Liver (tissue), 9 donors: ENCODE data around the gene CREB5. TPM values are rescaled to one million over a fixed set of nuclear protein-coding genes. Genes with fewer than 3 reads are reported as not detected.

Experiments
- DNase-seq: peaks from one replicate; pipeline ENCODE4 v3.0.0-alpha.2; 2017; ENCODE audit warnings: low spot score
- H3K27ac ChIP-seq, 2 donors: one replicate each; pipeline ENCODE4 v1.7.0; 2013; ENCODE audit warnings: inconsistent platforms in 2 of 2, low read length in 2 of 2, control low read depth in 1 of 2, low read depth in 1 of 2, mild to moderate bottlenecking in 1 of 2
- H3K27me3 ChIP-seq, 4 donors: one replicate each; pipeline versions ENCODE4 v1.6.1 to v1.7.0; 2013; ENCODE audit warnings: low read length in 3 of 4, inconsistent platforms in 1 of 4, mild to moderate bottlenecking in 1 of 4, moderate library complexity in 1 of 4; ENCODE audit not compliant: control insufficient read depth in 4 of 4, insufficient read depth in 4 of 4
- H3K36me3 ChIP-seq, 4 donors: one replicate each; pipeline versions ENCODE4 v1.6.1 to v1.7.0; 2013; ENCODE audit warnings: low read length in 3 of 4, mild to moderate bottlenecking in 3 of 4, low read depth in 1 of 4, moderate library complexity in 1 of 4; ENCODE audit not compliant: control insufficient read depth in 4 of 4, insufficient read depth in 3 of 4
- H3K4me1 ChIP-seq, 4 donors: one replicate each; pipeline versions ENCODE4 v1.6.1 to v1.7.0; 2013; ENCODE audit warnings: low read length in 3 of 4, mild to moderate bottlenecking in 3 of 4, moderate library complexity in 1 of 4; ENCODE audit not compliant: control insufficient read depth in 4 of 4, insufficient read depth in 4 of 4
- H3K4me3 ChIP-seq, 3 donors: one replicate each; pipeline versions ENCODE4 v1.6.1 to v1.7.0; 2013; ENCODE audit warnings: low read length in 3 of 3, control low read depth in 1 of 3, low read depth in 1 of 3, mild to moderate bottlenecking in 1 of 3
- H3K9ac ChIP-seq, 2 donors: one replicate each; pipeline ENCODE4 v1.7.0; 2013; ENCODE audit warnings: low read length in 2 of 2, mild to moderate bottlenecking in 2 of 2, moderate library complexity in 2 of 2, control low read depth in 1 of 2, low read depth in 1 of 2
- H3K9me3 ChIP-seq, 4 donors: one replicate each; pipeline versions ENCODE4 v1.6.1 to v1.7.0; 2013; ENCODE audit warnings: low read length in 3 of 4; ENCODE audit not compliant: control insufficient read depth in 4 of 4
- CTCF ChIP-seq: fragments of 150-350 bp; IDR thresholded peaks from 2 replicates; pipeline ENCODE4 v1.5.1; 2017; ENCODE audit warnings: improper control_type of control experiment, low read depth, low read length; ENCODE audit not compliant: missing input control
- EGR1 ChIP-seq, 2 donors: IDR thresholded peaks; 2 replicates each; pipeline ENCODE4 v1.6.1; 2016 to 2018; ENCODE audit warnings: antibody characterized with exemption in 2 of 2, low read depth in 2 of 2
- FOXA1 ChIP-seq: IDR thresholded peaks from 2 replicates; pipeline ENCODE4 v1.6.1; 2016; ENCODE audit warnings: antibody characterized with exemption
- FOXA2 ChIP-seq: IDR thresholded peaks from 2 replicates; pipeline ENCODE4 v1.6.1; 2016; ENCODE audit warnings: antibody characterized with exemption
- GABPA ChIP-seq, 2 donors: IDR thresholded peaks in 1 of 2; conservative IDR thresholded peaks in 1 of 2; 2 replicates each; pipeline ENCODE4 v1.6.1; 2016; ENCODE audit warnings: antibody characterized with exemption in 2 of 2, mild to moderate bottlenecking in 1 of 2, moderate library complexity in 1 of 2
- HNF4A ChIP-seq, 2 donors: conservative IDR thresholded peaks; 2 replicates each; pipeline ENCODE4 v1.6.1; 2016; ENCODE audit warnings: antibody characterized with exemption in 2 of 2, mild to moderate bottlenecking in 2 of 2
- MAX ChIP-seq: IDR thresholded peaks from 2 replicates; pipeline ENCODE4 v1.6.1; 2016; ENCODE audit warnings: antibody characterized with exemption
- NR2F2 ChIP-seq: IDR thresholded peaks from 2 replicates; pipeline ENCODE4 v1.6.1; 2016; ENCODE audit warnings: antibody characterized with exemption
- RAD21 ChIP-seq, 2 donors: IDR thresholded peaks; 2 replicates each; pipeline ENCODE4 v1.6.1; 2016; ENCODE audit warnings: antibody characterized with exemption in 2 of 2, mild to moderate bottlenecking in 2 of 2
- RXRA ChIP-seq, 2 donors: IDR thresholded peaks; 2 replicates each; pipeline ENCODE4 v1.6.1; 2017 to 2018; ENCODE audit warnings: antibody characterized with exemption in 2 of 2, mild to moderate bottlenecking in 1 of 2
- SP1 ChIP-seq: IDR thresholded peaks from 2 replicates; pipeline ENCODE4 v1.6.1; 2018; ENCODE audit warnings: antibody characterized with exemption, mild to moderate bottlenecking
- TAF1 ChIP-seq: conservative IDR thresholded peaks from 2 replicates; pipeline ENCODE4 v1.6.1; 2016; ENCODE audit warnings: antibody characterized with exemption, mild to moderate bottlenecking
- YY1 ChIP-seq: IDR thresholded peaks from 2 replicates; pipeline ENCODE4 v1.6.1; 2016; ENCODE audit warnings: antibody characterized with exemption, mild to moderate bottlenecking
- WGBS: extraction: QIAGEN DNeasy Blood & Tissue Kit; methylation state at CpG from one replicate; pipeline ENCODE4 v1.1.7; 2013; 5-methylcytosine and 5-hydroxymethylcytosine counted together
- polyA plus RNA-seq, 2 donors: library from polyadenylated mRNA; stranded (reverse) in 1 of 2; unstranded in 1 of 2; fragments of 200-250 nt in 1 of 2; fragments of >200 nt in 1 of 2; fragmentation: Nextera tagmentation in 1 of 2; extraction: Ambion mirVana in 1 of 2; gene quantifications; one replicate each; pipeline versions ENCODE4 v1.2.1 to v1.2.3, GENCODE V29; 2013 to 2015
- total RNA-seq, 2 donors: library from RNA; depleted of rRNA; stranded (reverse); fragments of >200 nt; gene quantifications; one replicate each; pipeline ENCODE4 v1.2.3, GENCODE V29; 2014
- TF ChIP-seq, protein P1 (sequence below): IDR thresholded peaks from 2 replicates; pipeline ENCODE4 v1.6.1; 2016; ENCODE audit warnings: antibody characterized with exemption
- TF ChIP-seq, protein P2 (sequence below): IDR thresholded peaks from 2 replicates; pipeline ENCODE4 v1.6.1; 2016; ENCODE audit warnings: antibody characterized with exemption, mild to moderate bottlenecking
- TF ChIP-seq, protein P3 (sequence below): IDR thresholded peaks from 2 replicates; pipeline ENCODE4 v1.6.1; 2016; ENCODE audit warnings: antibody characterized with exemption
- donor health status: healthy.
- donor health status: healthy.
- donor health status: healthy.
- donor health status: healthy.
- donor health status: healthy.

CREB5 gene
- total and polyA plus RNA-seq, 4 donors = 0.25 to 0.92 (median 0.67) TPM

DNA sequence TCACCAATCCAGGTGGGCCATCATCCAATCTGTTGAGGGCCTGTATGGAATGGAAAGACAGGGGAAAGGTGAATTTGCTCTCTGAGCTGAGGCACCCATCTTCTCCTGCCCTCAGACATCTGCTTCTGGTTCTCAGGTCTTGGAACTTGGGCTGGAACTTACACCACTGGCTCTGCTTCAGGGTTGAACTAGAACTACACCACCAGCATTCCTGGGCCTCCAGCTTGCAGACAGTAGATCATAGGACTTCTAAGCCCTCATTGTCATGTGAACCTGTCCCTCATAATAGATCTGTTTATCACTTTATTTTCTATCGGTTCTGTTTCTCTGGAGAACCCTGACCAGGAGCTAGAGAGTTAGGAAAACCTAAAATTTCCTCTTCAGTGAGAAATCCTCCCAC lies 233.5 kb downstream of the CREB5 start:
- Histone ChIP-seq H3K4me3 (no peak overlapping the region), H3K36me3 (no peaks in the 10 kb centered on the region), H3K27me3 (peaks cover 0 to 2% (median 0%) of the 10 kb centered on the region in 4 donors), H3K9me3 (peaks cover 0 to 1% (median 0%) of the 10 kb centered on the region in 4 donors), H3K4me1 (no peaks in the 10 kb centered on the region), H3K27ac (no peak overlapping the region), H3K9ac (no peak overlapping the region)
- no peak for TF ChIP-seq NR2F2
- WGBS = 95% methylated on average over 1 of the region's 1 CpG
- DNase-seq = no peak

DNA sequence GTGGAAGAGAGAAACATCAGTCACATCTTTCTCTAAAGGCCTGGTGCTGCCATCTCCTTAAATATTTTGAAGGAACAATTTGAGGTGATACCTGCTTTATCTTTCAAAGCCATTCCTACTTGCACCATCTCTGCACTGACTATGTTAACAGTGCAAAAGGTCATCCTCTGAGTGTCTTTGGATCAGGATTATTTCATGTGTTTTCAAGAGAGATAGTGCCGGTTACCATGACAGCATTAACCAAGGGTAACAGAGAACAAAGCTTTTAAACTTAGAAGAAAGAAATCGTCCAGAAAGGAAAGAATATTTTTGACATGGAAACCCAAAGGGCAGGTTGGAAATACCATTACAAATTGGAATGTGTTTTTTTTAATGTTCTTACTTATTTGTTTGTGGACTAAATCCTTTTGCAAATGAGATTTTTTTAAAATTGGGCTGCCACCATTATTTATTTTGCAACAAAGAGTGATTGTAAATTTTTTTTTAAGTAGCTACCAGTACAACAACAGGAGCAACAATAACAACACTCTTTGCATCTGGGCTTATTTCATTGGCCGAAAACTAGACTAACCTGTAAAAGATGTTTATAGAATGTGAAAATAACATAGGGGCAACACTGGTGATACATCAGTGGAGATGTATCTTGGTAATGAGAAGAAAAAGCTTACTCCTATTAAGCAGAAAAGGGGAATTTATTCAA lies 234.2 kb downstream of the CREB5 start:
- Histone ChIP-seq H3K27ac (no peak overlapping the region), H3K9ac (no peak overlapping the region), H3K9me3 (peaks cover 0 to 1% (median 0%) of the 10 kb centered on the region in 4 donors), H3K4me1 (no peaks in the 10 kb centered on the region), H3K4me3 (no peak overlapping the region), H3K27me3 (peaks cover 0 to 2% (median 0%) of the 10 kb centered on the region in 4 donors), H3K36me3 (no peaks in the 10 kb centered on the region)
- WGBS = 69% methylated on average over 3 of the region's 3 CpGs
- no peak for DNase-seq
- TF ChIP-seq CTCF (no peak), MAX (no peak), EGR1 (IDR thresholded peaks at IDR 0.05; ENCODE audit: low read depth in 2 of 2) (no peak), FOXA2 (no peak), GABPA (IDR thresholded peaks at IDR 0.05 in 1 of 2, conservative IDR thresholded peaks at IDR 0.05 in 1 of 2) (no peak), NR2F2 (no peak), YY1 (no peak), SP1 (no peak), TAF1 (no peak), FOXA1 (no peak), RAD21 (IDR thresholded peaks at IDR 0.05) (no peak), RXRA (IDR thresholded peaks at IDR 0.05) (no peak), HNF4A (conservative IDR thresholded peaks at IDR 0.05) (no peak)
- TF ChIP-seq, protein P1, sequence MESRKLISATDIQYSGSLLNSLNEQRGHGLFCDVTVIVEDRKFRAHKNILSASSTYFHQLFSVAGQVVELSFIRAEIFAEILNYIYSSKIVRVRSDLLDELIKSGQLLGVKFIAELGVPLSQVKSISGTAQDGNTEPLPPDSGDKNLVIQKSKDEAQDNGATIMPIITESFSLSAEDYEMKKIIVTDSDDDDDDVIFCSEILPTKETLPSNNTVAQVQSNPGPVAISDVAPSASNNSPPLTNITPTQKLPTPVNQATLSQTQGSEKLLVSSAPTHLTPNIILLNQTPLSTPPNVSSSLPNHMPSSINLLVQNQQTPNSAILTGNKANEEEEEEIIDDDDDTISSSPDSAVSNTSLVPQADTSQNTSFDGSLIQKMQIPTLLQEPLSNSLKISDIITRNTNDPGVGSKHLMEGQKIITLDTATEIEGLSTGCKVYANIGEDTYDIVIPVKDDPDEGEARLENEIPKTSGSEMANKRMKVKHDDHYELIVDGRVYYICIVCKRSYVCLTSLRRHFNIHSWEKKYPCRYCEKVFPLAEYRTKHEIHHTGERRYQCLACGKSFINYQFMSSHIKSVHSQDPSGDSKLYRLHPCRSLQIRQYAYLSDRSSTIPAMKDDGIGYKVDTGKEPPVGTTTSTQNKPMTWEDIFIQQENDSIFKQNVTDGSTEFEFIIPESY = no peak
- TF ChIP-seq, protein P2, sequence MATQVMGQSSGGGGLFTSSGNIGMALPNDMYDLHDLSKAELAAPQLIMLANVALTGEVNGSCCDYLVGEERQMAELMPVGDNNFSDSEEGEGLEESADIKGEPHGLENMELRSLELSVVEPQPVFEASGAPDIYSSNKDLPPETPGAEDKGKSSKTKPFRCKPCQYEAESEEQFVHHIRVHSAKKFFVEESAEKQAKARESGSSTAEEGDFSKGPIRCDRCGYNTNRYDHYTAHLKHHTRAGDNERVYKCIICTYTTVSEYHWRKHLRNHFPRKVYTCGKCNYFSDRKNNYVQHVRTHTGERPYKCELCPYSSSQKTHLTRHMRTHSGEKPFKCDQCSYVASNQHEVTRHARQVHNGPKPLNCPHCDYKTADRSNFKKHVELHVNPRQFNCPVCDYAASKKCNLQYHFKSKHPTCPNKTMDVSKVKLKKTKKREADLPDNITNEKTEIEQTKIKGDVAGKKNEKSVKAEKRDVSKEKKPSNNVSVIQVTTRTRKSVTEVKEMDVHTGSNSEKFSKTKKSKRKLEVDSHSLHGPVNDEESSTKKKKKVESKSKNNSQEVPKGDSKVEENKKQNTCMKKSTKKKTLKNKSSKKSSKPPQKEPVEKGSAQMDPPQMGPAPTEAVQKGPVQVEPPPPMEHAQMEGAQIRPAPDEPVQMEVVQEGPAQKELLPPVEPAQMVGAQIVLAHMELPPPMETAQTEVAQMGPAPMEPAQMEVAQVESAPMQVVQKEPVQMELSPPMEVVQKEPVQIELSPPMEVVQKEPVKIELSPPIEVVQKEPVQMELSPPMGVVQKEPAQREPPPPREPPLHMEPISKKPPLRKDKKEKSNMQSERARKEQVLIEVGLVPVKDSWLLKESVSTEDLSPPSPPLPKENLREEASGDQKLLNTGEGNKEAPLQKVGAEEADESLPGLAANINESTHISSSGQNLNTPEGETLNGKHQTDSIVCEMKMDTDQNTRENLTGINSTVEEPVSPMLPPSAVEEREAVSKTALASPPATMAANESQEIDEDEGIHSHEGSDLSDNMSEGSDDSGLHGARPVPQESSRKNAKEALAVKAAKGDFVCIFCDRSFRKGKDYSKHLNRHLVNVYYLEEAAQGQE = no peak
- TF ChIP-seq, protein P3, sequence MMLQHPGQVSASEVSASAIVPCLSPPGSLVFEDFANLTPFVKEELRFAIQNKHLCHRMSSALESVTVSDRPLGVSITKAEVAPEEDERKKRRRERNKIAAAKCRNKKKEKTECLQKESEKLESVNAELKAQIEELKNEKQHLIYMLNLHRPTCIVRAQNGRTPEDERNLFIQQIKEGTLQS = no peak
